HG02642 (cell line): Measurements from ENCODE around the gene TSSK6.

Source experiments
- ATAC-seq: cut with Tn5 transposase; IDR thresholded peaks from one replicate; pipeline ENCODE4 v1.9.1; 2021; ENCODE audit warnings: mild to moderate bottlenecking; ENCODE audit not compliant: unreplicated experiment, poor library complexity

The TSSK6 gene

DNA sequence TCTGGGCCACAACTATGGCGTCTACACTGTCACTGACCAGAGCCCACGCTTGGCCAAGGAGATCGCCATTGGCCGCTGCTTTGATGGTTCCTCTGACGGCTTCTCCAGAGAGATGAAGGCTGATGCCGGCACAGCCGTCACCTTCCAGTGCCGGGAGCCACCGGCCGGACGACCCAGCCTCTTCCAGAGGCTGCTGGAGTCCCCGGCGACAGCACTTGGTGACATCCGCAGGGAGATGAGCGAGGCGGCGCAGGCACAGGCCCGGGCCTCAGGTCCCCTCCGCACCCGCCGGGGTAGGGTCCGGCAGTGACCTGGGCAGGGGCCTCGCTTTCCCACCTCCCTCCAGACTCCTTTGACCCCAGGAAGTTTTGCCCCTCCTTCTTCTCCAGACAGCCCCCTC is 30.4 kb upstream of the TSSK6 start:
- no peak for ATAC-seq

DNA sequence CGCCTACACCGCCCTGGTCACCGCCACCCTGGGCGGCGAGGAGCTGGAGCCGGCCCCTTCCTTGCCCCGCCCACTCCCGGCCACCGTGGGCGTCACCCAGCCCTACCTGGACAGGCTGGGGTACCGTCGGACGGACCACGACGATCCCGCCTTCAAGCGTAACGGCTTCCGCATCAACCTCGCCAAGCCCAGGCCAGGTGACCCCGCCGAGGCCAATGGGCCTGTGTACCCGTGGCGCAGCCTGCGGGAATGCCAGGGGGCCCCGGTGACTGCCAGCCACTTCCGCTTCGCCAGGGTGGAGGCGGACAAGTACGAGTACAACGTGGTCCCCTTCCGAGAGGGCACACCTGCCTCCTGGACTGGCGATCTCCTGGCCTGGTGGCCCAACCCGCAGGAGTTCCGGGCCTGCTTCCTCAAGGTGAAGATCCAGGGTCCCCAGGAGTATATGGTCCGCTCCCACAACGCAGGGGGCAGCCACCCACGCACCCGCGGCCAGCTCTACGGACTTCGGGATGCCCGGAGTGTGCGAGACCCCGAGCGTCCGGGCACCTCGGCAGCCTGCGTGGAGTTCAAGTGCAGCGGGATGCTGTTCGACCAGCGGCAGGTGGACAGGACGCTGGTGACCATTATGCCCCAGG is 29.7 kb upstream of the TSSK6 start:
- no peak for ATAC-seq

DNA sequence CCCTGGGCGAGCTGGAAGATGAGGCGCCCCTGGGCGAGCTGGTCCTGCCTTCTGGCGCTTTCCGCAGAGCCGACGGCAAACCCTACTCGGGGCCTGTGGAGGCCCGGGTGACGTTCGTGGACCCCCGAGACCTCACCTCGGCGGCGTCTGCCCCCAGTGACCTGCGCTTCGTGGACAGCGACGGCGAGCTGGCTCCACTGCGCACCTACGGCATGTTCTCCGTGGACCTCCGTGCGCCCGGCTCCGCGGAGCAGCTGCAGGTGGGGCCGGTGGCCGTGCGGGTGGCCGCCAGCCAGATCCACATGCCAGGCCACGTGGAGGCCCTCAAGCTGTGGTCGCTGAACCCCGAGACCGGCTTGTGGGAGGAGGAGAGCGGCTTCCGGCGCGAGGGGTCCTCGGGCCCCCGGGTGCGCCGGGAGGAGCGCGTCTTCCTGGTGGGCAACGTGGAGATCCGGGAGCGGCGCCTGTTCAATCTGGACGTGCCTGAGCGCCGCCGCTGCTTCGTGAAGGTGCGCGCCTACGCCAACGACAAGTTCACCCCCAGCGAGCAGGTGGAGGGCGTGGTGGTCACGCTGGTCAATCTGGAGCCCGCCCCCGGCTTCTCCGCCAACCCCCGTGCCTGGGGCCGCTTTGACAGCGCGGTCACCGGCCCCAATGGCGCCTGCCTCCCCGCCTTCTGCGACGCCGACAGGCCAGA is 29.1 kb upstream of the TSSK6 start:
- ATAC-seq = no peak

DNA sequence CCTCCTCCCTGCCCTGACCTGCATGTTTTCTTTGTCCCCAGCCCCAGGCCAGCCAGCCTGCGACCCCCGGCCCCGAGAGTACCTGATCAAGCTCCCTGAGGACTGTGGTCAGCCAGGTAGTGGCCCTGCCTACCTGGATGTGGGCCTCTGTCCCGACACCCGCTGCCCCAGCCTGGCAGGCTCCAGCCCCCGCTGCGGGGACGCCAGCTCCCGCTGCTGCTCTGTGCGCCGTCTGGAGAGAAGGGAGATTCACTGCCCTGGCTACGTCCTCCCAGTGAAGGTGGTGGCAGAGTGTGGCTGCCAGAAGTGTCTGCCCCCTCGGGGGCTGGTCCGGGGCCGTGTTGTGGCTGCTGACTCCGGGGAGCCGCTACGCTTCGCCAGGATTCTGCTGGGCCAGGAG is 28.3 kb upstream of the TSSK6 start:
- no peak for ATAC-seq

DNA sequence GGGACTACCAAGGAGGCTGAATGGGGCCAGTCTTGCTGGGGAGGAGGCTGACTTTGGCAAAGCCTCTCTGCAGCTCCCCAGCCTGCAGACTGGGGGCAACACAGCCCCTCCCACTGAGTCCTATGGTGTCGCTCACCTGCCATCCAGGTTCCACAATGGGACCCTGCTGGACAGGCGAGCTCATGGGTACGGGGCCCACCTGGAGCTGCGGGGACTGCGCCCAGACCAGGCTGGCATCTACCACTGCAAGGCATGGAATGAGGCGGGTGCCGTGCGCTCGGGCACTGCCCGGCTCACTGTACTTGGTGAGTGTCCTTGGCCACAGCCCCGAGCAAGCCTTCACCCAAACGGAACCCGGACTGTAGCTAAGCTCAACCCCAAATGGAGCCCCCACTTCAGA is 27.8 kb upstream of the TSSK6 start:
- no peak for ATAC-seq

DNA sequence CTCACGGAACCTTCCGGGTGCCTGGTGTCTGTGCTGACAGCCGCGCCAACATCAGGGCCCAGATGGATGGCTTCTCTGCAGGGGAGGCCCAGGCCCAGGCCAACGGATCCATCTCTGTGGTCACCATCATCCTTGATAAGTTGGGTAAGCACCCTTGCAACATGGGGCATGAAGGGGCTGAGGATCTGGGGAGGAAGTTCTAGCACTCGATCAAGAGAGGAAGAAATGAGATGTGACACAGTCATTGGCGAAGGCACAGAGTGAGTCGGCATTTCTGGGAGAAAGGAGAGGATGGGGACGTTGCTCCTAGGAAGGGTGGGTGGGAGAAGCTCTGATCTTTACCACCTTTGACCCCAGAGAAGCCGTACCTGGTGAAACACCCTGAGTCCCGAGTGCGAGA is 27.2 kb upstream of the TSSK6 start:
- no peak for ATAC-seq

DNA sequence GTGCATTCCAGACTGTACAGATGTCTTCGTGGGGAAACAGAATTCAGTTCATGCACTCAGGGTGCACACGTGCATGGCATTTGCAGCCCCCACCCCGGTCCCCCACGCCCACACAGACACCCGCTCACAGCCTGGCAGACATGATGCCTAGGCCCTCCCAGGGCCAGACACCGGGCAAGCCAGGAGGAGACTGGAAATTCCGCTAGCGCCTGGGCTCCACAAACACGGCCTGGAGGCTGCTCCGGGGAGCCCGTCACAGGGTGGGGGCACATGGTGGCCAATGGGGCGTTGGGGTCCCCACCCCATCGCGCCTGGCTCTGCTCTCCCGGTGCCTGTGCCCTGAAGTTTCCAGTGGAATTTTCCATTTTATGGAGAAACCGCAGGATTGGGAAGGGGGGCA is 26.3 kb upstream of the TSSK6 start:
- no peak for ATAC-seq

DNA sequence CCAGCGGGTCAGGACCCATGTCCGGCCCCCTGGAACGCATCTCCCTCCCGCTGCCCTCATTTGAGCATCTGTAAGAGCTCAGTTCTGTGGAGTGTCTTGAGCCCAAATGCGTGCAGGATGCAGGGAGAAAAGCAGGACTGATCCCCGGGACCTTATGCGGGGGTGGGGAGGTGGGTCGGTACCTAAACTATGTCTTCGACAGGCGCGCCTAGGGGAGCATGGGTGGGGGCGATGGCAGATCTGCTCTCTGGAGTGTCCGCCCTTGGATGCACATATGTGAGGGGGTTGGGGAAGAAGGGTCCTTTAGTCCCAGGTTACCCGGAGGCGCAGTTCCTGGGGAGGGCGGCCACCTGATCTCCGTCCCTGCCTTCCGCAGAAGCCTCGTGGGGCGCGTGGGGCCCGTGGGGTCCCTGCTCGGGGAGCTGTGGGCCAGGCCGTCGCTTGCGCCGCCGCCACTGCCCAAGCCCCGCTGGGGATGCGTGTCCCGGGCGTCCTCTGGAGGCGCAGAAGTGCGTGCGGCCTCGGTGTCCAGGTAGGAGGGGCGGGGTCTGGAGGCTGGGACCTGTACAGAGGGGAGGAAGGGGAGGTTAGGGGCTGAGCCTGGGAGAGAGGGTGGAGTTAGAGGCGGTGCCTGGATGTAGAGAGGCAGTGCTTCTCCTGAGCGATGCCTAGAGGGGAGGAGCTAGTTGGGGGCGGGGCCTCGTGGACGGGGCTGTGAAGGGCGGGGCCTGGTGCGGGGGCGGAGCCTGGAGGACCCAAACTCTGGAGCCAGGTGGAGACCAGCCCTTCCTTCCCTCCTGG is 25.6 kb upstream of the TSSK6 start:
- ATAC-seq = no peak

DNA sequence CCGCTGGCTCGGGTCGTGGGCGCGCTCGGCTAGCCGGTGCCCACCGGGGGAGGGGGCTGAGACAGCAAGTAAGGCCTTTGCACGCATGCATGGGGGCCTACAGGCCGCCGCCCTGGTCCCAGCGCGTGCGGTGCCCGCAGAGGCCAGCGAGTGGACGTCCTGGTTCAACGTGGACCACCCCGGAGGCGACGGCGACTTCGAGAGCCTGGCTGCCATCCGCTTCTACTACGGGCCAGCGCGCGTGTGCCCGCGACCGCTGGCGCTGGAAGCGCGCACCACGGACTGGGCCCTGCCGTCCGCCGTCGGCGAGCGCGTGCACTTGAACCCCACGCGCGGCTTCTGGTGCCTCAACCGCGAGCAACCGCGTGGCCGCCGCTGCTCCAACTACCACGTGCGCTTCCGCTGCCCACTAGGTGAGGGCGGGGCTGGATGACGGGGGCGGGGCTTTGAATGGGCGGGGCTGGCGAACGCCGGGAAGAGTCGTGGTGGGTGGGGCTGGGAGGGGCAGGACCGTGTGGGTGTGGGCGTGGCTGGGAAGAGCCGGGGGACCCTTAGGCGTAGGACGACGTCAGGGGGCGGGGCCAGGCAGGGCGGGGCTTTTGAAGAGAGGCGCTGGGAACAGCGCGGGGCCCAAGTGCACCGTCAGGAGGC is 24.8 kb upstream of the TSSK6 start:
- no peak for ATAC-seq

DNA sequence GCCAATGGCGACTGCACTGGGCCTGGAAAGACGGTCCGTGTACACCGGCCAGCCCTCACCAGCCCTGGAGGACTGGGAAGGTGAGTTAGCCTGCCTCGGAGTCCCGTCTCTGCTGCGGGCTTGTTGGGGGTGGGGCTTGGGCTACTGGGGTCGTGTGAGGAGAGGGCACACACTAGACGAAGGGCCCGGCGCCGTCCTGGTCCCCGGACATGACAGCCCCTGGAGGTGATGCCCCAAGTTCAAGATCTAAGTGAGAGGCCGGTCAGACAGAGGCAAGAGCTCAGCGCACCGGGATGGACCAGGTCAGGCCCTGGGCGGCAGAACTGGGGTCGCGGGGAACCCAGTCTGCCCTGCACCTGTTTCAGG is 24.3 kb upstream of the TSSK6 start:
- no peak for ATAC-seq

DNA sequence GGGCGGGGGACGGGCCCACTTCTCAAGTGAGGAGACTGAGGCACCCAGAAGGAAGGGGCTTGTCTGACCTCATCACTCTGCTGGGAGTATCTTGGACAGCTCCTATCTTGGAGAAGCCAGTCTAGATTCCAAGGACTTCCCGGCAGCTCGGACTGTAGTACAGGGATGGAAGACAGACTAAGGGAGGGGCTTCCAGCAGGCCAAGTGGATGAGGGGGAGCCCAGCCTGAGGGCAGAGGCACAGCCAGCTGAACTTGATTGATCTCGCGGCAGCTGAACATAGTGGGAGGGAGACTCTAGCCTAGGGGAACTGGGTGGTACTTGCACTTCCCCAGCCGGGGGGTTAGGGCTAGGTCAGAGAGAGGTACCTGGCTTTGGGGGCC is 23.4 kb upstream of the TSSK6 start:
- ATAC-seq = no peak

DNA sequence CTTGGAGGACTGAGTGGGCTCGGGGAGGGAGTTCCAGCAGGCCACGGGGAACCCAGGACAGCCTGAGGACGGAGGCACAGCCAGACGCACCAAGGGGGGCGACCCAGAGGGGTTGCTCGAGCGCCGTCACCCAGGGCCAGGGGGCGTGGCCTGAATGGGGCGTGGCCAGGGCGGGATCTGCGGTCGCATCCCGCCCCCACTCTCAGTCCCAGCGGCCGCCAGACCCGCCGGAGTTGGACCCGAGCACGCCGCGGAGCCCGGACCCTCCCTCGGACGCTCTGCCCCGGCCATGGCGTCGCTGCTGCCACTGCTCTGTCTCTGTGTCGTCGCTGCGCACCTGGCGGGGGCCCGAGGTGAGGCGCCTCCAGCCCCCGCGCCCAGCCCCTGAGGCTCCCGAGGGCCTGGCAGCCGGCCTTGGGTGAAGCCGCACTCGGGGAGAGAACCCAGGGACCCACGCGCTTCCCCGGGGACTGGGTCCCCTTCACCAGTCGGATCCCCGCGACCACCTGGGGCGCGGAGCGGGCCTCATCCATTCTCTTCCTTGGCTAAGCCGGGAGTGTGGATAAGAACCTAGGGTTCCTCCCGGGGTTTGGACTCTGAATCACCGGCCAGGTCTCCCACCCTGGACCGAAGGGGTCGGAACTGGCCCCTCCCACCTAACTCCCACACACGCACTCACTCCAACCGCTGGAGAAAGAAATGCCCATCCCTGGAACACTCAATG is 22.9 kb upstream of the TSSK6 start, which contains the start of gene CILP2:
Gene CILP2 (plus strand): TSS at position 205 of the 724 bp plus-strand sequence. CDS start 85 bp downstream, at position 290.
- no peak for ATAC-seq

DNA sequence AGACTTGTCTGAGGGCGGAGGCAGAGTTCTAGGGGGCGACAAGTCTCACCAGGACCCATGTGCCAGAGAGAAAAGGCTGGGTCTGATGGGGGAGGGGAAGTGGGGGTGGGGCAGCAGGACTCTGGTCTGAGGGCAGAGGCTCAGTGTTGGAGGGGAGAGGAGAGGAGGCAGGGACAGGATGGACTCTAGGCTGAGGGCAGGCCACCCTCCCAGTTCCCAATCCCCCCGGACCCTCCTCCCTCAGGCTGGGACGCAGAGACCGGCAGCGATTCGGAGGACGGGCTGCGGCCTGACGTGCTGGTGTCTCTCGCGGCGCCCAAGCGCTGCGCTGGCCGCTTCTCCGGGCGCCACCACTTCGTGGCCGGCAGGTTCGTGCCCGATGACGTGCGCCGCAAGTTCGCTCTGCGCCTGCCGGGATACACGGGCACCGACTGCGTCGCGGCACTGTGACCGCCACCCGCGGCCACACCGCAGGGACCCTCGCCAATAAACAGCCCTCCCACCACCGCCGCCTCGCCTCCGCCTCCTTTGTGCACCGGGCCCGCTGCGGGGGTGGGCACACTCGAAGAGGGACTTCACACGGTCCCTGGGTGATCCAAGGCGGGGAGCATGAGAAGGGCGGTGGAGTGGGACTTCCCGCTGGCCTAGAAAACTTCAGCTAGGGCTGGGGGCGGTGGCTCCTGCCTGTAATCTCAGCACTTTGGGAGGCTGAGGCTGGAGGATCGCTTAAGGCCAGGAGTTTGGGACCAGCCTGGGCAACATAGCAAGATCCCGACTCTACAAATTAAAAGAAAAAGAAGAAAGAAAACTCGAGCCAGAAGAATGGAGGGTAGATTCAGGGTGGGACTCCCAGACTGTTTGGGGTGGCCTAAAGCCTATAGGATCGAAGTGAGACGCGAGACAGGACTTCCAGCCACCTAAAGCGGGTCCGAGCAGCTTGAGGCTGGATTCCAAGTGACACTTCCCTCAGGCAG is 22.0 kb upstream of the TSSK6 start:
- ATAC-seq = no peak

DNA sequence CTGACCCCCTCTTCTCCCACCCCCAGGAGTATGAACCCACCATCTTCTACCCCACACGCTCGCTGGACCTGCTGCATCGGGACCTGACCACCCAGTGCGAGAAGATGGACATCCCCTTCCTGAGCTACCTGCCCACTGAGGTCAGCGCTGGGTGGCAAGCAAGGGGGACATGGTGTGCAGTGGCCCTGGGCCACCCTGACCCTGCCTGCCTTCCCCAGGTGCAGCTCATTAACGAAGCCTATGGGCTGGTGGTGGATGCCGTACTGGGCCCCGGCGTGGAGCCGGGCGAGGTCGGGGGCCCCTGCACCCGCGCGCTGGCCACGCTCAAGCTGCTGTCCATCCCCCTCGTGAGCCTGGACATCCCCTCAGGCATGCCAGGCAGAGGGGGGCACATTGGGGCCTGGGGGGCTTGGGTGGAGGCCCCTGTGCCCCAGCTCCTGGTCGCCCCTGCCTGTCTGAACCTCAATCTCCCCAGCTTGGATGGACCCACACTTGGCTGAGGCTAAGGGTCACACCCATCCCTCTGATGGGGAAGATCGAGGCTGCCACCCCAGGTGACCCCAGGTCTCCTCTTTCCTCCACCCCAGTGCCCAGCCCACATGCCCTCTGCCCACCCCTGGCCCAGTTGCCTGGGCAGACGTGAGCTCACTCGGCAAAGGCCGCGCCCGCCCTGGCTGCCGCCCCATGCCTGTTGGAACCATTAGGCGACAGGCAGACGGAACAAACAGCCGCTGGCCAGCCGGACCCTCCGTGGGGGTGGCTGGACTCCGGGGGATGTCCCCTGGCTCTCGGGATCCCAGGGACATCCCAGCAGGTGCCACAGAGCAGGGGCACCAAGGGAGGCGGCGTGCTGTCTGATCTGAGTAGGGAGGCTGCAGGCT is 20.2 kb upstream of the TSSK6 start:
- ATAC-seq = no peak

DNA sequence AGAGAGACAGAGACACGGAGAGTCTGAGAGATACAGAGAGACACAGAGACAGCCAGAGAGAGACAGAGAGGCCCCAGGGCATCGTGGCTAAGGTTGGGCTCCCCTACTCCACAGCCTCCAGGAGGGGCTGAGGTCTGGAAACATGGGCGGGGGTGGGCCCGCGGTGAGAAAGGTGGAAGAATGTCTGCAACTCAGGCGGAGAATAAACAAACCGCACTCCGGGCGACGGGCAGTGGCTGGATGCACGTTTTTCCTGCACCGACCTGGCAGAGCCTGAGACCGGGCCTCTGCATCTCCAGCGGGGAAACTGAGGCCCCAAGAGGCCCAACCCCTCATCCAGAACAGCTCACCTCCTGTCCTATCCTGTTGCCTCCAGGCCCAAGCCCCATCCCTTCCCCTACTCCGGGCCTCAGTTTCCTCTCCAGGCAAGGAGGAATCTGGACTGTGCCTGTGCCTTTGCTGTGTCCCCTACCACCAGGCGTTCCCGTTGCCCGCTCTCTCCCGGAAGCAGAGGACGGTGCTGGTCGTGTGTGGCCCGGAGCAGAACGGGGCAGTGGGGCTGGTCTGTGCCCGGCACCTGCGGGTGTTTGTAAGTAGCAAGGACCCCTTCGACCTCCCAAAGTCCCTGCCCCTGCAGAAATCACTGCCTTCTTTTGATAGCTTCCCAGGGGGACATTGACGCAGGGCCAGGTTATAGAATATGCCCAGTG is 19.4 kb upstream of the TSSK6 start:
- ATAC-seq = no peak

DNA sequence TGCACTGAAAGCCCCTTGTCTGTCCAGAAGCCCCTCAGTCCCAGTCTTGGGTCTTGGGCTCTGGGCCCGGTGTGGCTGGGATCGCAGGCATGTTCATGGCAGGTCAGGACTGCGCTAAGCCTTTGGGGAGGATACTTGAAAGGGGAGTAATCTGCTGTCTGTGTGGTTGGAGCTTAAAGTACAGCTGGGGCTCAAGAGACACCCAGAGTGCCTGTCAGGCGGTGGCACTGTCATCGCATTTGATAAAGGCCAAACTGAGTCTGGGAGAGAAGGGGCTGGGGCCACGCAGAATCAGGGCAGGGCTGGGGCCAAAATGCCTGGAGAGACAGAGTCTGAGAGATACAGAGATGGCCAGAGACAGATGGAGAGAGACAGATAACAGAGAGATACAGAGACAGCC is 18.5 kb upstream of the TSSK6 start:
- ATAC-seq = no peak

DNA sequence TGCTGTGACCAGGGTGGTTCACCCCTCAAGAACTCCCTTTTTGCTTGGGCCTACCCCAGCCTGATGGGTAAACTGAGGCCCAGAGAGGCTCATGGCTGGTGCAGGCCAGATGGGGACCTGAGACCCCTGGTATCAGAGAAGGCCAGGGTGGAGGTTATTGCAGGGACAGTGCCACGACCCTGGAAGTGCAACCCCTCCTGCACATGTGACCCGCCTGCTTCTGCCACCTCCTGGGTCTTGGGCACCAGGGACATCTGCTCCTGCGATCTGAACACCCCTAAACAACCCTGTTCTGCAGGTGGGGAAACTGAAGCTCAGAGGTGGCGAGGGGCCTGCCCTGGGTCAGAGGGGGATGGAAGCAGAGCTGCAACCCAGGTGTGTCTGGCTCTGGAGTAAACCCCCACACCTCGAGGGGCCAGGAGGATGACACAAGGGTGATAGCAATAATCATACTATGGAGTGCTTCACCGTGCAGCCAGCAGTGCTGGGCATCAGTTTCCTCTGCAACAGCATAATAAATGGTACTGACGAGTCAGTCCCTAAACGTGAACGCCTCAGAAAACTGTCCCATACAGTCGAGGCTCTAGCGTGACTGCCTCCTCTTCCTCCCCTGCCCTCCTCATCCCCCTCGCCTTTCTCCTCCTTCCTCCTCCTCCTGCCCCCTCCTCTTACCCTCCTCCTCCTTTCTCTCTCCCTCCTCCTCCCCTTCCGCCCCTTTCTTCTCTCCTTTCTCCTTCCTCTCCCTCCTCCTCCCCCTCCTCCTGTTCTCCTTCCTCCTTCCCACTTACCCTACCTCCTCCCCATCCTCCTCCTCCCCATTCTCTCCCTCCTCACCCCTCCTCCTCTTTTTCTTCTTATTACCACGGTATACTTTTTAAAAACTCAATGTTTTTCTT is 17.7 kb upstream of the TSSK6 start:
- ATAC-seq = no peak
